ENCODE measurements around the gene MTURN. TPM values are rescaled to one million over a fixed set of nuclear protein-coding genes. Genes with fewer than 3 reads are reported as not detected.

MTURN gene
- total and polyA plus RNA-seq, 9 of the 15 experiments (the other 6 are each of a cell fraction or from before 2014, with no cell fraction given), result 0.94 to 14.8 (median 6.4) TPM

DNA sequence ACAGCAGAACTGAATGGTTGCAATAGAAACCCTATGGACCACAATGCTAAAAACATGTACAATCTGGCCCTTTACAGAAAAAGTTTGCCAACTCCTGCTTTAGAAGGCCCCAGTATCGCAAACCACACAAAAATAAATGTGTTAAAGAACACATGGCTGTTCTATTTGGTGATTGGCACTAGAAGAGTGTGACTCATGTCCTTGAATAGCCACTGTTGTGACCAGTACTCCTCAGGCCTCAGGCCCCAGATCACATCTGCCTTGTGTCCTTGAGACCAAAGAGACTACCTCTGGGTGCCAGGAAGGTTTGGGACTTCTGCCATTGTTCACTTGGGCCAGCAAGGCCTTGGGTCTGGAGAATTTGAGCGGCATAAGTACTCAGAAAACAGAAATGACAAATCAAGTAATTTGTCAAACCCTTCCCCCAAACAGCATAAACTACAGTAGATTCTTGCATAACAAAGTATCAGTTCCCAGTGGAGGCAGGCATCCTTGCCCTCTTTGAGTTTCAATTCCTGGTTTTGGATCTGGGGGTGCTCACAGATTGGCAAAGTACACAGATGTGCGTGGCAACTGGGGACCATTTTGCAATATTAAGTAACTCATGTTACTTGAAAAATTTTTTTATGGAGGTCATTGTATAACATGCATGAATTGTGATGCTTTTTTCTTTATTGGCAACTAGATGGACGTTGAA lies 50.2 kb downstream of the MTURN start (continued):
- TF ChIP-seq, protein P1, sequence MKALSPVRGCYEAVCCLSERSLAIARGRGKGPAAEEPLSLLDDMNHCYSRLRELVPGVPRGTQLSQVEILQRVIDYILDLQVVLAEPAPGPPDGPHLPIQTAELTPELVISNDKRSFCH (CRISPR knock-in tag; IDR thresholded peaks at IDR 0.05), result no peak
- TF ChIP-seq, protein P1 (tag; IDR thresholded peaks at IDR 0.05), result no peak
- TF ChIP-seq ZNF174 (CRISPR knock-in tag; IDR thresholded peaks at IDR 0.05) (no peak), SMARCC2 (IDR thresholded peaks at IDR 0.05; ENCODE audit: low read depth) (no peak)

DNA sequence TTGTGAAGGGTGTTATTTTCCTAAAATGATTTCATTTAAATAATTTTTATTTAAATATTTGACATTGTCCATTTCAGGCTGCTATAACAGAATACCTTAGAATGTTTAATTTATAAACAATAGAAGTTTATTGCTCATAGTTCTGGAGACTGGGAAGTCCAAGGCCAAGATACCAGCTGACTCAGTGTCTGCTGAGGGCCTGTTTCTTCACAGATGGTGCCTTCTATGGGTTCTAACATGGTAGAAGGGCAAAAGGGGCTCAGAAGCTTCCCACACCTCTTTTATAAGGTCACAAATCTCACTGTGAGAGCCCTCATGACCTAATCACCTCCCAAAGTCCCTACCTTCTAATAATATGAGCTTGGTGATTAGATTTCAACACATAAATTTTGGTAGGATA lies 50.7 kb downstream of the MTURN start:
- no peak overlapping the region for H3K4me3 ChIP-seq
- no peaks in the 10 kb centered on the region for H3K36me3 ChIP-seq (ENCODE audit: control insufficient read depth, insufficient read depth, low read length)
- TF ChIP-seq KLF10 (CRISPR knock-in tag; IDR thresholded peaks at IDR 0.05), result no peak
- FAIRE-seq, result no peak
- no peak for ATAC-seq
- no peaks in the 10 kb centered on the region for H3K9me1 ChIP-seq (ENCODE audit: control insufficient read depth, insufficient read depth, low read length)
- no peaks in the 10 kb centered on the region for H3K79me2 ChIP-seq (ENCODE audit: control insufficient read depth, insufficient read depth, low read length)
- no peaks in the 10 kb centered on the region for H3K4me1 ChIP-seq (replicated peaks in 1 of 2; ENCODE audit: control insufficient read depth in 2 of 2, insufficient read depth in 2 of 2, low read length in 2 of 2)
- CTCF ChIA-PET (ENCODE audit: low intra/inter-chr PET ratio), result no interaction called here
- intact Hi-C loops (cut with micrococcal nuclease) (no loop called here), in situ Hi-C loops (cut with MboI) (no loop called here)
- H3K9ac ChIP-seq (ENCODE audit: insufficient read depth in 1 of 2, low read depth in 2 of 2, low read length in 2 of 2), result no peak overlapping the region
- H3K27ac ChIP-seq (ENCODE audit: extremely low read depth, low read depth, low read length), result no peak overlapping the region
- H3K4me2 ChIP-seq (ENCODE audit: insufficient read depth, low read length), result no peak overlapping the region
- H3K9me3 ChIP-seq (replicated peaks; ENCODE audit: control insufficient read depth, insufficient read depth, low read depth, low read length), result no peaks in the 10 kb centered on the region
- H4K20me1 ChIP-seq (replicated peaks; ENCODE audit: control insufficient read depth, insufficient read depth, low read length), result no peaks in the 10 kb centered on the region
- no peak for DNase-seq (ENCODE audit: extremely low read depth in 1 of 4, low spot score in 3 of 4)
- POLR2A ChIA-PET, result no interaction called here
- no peak overlapping the region for H2AFZ ChIP-seq (ENCODE audit: low read depth, low read length)
- no TSS peak for BruUV-seq (replicated peaks)
- H3K27me3 ChIP-seq (ENCODE audit: control insufficient read depth in 2 of 2, insufficient read depth in 2 of 2, low read length in 2 of 2), result 0 out of 5 replicates have a peak, but pooled peaks cover 0 to 3% of the 10 kb centered on the region in 2 experiments
